SK-N-SH (cell line): Measurements from ENCODE around the gene NCOR2. TPM values are rescaled to one million over a fixed set of nuclear protein-coding genes. Genes with fewer than 3 reads are reported as not detected.

Experiments used
- CTCF ChIA-PET: fragments of 300-600, 350-600 bp; formaldehyde crosslinking; extraction: SDS; loops from one replicate; lab custom pipeline; 2021; lab: Yijun Ruan, JAX
- POLR2A ChIA-PET: fragments of 350-600 bp; sonication (Branson Sonifier 250); formaldehyde crosslinking; extraction: SDS; loops from one replicate; lab custom pipeline; 2020; ENCODE audit warnings: antibody characterized with exemption, inconsistent platforms; lab: Yijun Ruan, JAX
- DNase-seq: peaks from one replicate; pipeline ENCODE4 v3.0.0; 2012
- H2AFZ ChIP-seq: fragments of 200-600 bp; sonication (generic); 2 replicates; pipeline ENCODE4 v1.8.1; 2016; ENCODE audit warnings: antibody characterized with exemption, mild to moderate bottlenecking, low read depth
- H3F3A ChIP-seq: fragments of 200-600 bp; sonication (generic); replicated peaks from 2 replicates; pipeline ENCODE3; 2016; ENCODE audit warnings: antibody characterized with exemption, mild to moderate bottlenecking; ENCODE audit not compliant: insufficient read depth
- H3K27ac ChIP-seq, 2 experiments: fragments of 200-500 bp in 1 of 2; fragments of 200-600 bp in 1 of 2; sonication (Bioruptor generic) in 1 of 2; sonication (generic), shearing (Covaris generic) in 1 of 2; 2 replicates each; pipeline versions ENCODE4 v1.5.1 to v1.6.1; 2014 to 2016; ENCODE audit warnings: low read depth in 2 of 2, inconsistent platforms in 1 of 2, low read length in 1 of 2, mild to moderate bottlenecking in 1 of 2, mixed read lengths in 1 of 2
- H3K27me3 ChIP-seq: fragments of 200-600 bp; sonication (generic), shearing (Covaris generic); 2 replicates; pipeline ENCODE4 v1.6.1; 2016; ENCODE audit warnings: mixed run types; ENCODE audit not compliant: insufficient read depth
- H3K36me3 ChIP-seq, 2 experiments: fragments of 200-500 bp in 1 of 2; fragments of 200-600 bp in 1 of 2; sonication (Bioruptor generic) in 1 of 2; sonication (generic) in 1 of 2; replicated peaks in 1 of 2; 2 replicates each; pipeline versions ENCODE3 to v1.5.1; 2014 to 2016; ENCODE audit warnings: low read length in 1 of 2, mild to moderate bottlenecking in 1 of 2; ENCODE audit not compliant: insufficient read depth in 2 of 2, control insufficient read depth in 1 of 2
- H3K4me1 ChIP-seq, 2 experiments: fragments of 200-500 bp in 1 of 2; fragments of 200-600 bp in 1 of 2; sonication (Bioruptor generic) in 1 of 2; sonication (generic), shearing (Covaris generic) in 1 of 2; 2 replicates each; pipeline versions ENCODE4 v1.5.1 to v1.6.1; 2014 to 2016; ENCODE audit warnings: low read depth in 1 of 2, low read length in 1 of 2, mixed run types in 1 of 2; ENCODE audit not compliant: insufficient read depth in 2 of 2, control insufficient read depth in 1 of 2
- H3K4me2 ChIP-seq: fragments of 200-600 bp; sonication (generic), shearing (Covaris generic); 2 replicates; pipeline ENCODE4 v1.6.1; 2017; ENCODE audit warnings: mixed run types
- H3K4me3 ChIP-seq, 2 experiments: fragments of 200-500 bp in 1 of 2; fragments of 200-600 bp in 1 of 2; sonication (Bioruptor generic) in 1 of 2; sonication (generic), shearing (Covaris generic) in 1 of 2; 2 replicates each; pipeline versions ENCODE4 v1.5.1 to v1.8.1; 2014 to 2016; ENCODE audit warnings: low read depth in 2 of 2, inconsistent platforms in 1 of 2, low read length in 1 of 2, mild to moderate bottlenecking in 1 of 2, mixed read lengths in 1 of 2, moderate library complexity in 1 of 2
- H3K79me2 ChIP-seq: fragments of 200-600 bp; sonication (generic); 2 replicates; pipeline ENCODE4 v1.8.1; 2017; ENCODE audit warnings: mild to moderate bottlenecking; ENCODE audit not compliant: insufficient read depth
- H3K9ac ChIP-seq: fragments of 200-600 bp; sonication (generic); 2 replicates; pipeline ENCODE4 v1.6.1; 2017; ENCODE audit warnings: mixed run types
- H3K9me2 ChIP-seq: fragments of 200-600 bp; sonication (generic); 2 replicates; pipeline ENCODE4 v1.6.1; 2017; ENCODE audit warnings: mixed run types
- H3K9me3 ChIP-seq: fragments of 200-600 bp; sonication (generic); 2 replicates; pipeline ENCODE4 v1.6.1; 2017; ENCODE audit warnings: mixed run types, mild to moderate bottlenecking, moderate library complexity
- H4K20me1 ChIP-seq: fragments of 200-600 bp; sonication (generic); 2 replicates; pipeline ENCODE4 v1.6.1; 2017; ENCODE audit warnings: mild to moderate bottlenecking, mixed run types; ENCODE audit not compliant: insufficient read depth
- ELF1 ChIP-seq: IDR thresholded peaks from 2 replicates; pipeline ENCODE4 v1.4.0; 2012
- EZH2phosphoT487 ChIP-seq: fragments of 200-600 bp; sonication (generic); IDR thresholded peaks from 2 replicates; pipeline ENCODE4 v1.6.1; 2017; ENCODE audit warnings: low read depth, mixed run types, mild to moderate bottlenecking, antibody characterized with exemption, moderate library complexity, borderline replicate concordance
- GATA2 ChIP-seq: sonication (generic); formaldehyde crosslinking; IDR thresholded peaks from 2 replicates; pipeline ENCODE4 v1.5.0; 2020; ENCODE audit warnings: mild to moderate bottlenecking, missing genetic modification reagents
- MXI1 ChIP-seq: IDR thresholded peaks from 2 replicates; pipeline ENCODE4 v1.6.1; 2012; ENCODE audit warnings: mild to moderate bottlenecking, low read depth, low read length, improper control_type of control experiment
- NFIC ChIP-seq: IDR thresholded peaks from 2 replicates; pipeline ENCODE4 v1.4.0; 2012; ENCODE audit warnings: borderline replicate concordance
- RAD21 ChIP-seq: IDR thresholded peaks from 2 replicates; pipeline ENCODE4 v1.6.1; 2012; ENCODE audit warnings: mild to moderate bottlenecking, low read length
- RXRA ChIP-seq: IDR thresholded peaks from 2 replicates; pipeline ENCODE4 v1.4.0; 2012; ENCODE audit warnings: low read depth, mild to moderate bottlenecking, borderline replicate concordance
- SIN3A ChIP-seq: IDR thresholded peaks from 2 replicates; pipeline ENCODE4 v1.6.1; 2012; ENCODE audit warnings: low read depth, mild to moderate bottlenecking, low read length, moderate library complexity, borderline replicate concordance
- TCF12 ChIP-seq: IDR thresholded peaks from 2 replicates; pipeline ENCODE4 v1.4.0; 2012
- TEAD4 ChIP-seq: IDR thresholded peaks from 2 replicates; pipeline ENCODE4 v1.4.0; 2012; ENCODE audit warnings: mild to moderate bottlenecking, borderline replicate concordance; ENCODE audit not compliant: insufficient read depth
- WGBS: methylation state at CpG from one replicate; pipeline ENCODE4 v1.1.6; 2017; ENCODE audit warnings: low lambda C conversion rate; 5-methylcytosine and 5-hydroxymethylcytosine counted together
- polyA plus RNA-seq, 3 experiments: library from polyadenylated mRNA; depleted of rRNA; stranded (reverse); fragments of >200 nt; gene quantifications; 2 replicates each; pipeline ENCODE4 v1.2.3, GENCODE V29; 2012
- TF ChIP-seq, protein P1 (sequence below): IDR thresholded peaks from 2 replicates; pipeline ENCODE4 v1.4.0; 2012; ENCODE audit warnings: low read depth
- TF ChIP-seq, protein P2 (sequence below): IDR thresholded peaks from 2 replicates; pipeline ENCODE4; 2012

Gene NCOR2
- polyA plus RNA-seq, 1 of the 3 experiments (the other 2 are of a cell fraction): 19.0 TPM

DNA sequence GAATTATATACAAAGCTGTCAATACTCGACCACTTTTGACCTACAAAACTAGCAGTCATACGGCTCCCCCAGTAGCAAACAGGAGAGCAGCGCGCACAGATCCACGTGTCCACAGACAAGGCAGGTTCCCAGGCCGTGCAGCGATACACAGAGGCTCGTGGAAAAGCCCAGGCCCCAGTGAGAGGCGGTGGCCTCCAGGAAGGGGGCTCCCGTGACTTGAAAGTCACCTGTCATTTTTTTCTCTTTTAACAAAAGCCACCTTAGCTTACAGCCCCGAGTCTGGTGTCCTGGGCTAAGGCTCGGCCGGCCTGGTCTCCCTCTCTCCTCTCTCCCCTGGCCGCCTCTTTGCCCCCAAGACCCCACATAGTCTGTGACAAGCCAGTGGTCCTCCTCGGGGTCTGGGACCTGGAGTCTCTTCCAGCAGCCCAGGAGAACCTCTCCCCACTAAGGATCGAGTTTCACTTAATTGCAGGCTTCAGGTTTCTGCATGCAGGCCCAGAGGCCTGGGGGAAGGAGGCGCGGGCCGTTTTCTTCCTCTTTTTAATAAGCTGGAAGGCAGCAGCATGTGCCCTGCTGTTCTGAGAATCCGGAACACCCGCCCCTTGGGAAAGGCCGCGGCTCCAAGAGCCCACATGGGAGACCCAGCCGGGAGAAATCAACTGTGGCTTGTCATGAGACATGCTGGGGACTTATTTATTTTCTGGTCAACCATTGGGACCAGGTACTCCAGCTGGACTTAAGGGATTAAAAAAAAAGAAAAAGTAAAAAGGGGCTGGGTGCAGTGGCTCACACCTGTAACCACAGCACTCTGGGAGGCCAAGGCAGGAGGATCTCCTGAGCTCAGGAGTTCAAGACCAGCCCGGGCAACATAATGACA lies 15.9 kb downstream of the NCOR2 start:
- CTCF ChIA-PET: interaction anchor here (0.6 to 2.1 kb wide), 13 partner anchors 9 to 292 kb away, joined by 3 to 8 read pairs (median 3); partner anchors contain the start of gene NCOR2
- Histone ChIP-seq H3K9me2 (no peaks in the 10 kb centered on the region), H3K79me2 (peaks cover 100% of the 10 kb centered on the region), H3F3A (peaks cover 21% of the 10 kb centered on the region), H3K9ac (no peak overlapping the region), H3K36me3 (no peaks in the 10 kb centered on the region), H3K27ac (peak overlapping the region; percentile 51 to 71; a peak in 3 of 4 replicates), H2AFZ (no peak overlapping the region), H3K9me3 (no peaks in the 10 kb centered on the region), H3K4me1 (peaks cover 45 to 56% of the 10 kb centered on the region in 2 experiments), H3K27me3 (no peaks in the 10 kb centered on the region), H4K20me1 (peaks cover 97% of the 10 kb centered on the region), H3K4me3 (no peak overlapping the region), H3K4me2 (peak overlapping the region; percentile 64; the same call in 1 of the 2 replicates)
- DNase-seq: peak; percentile 47
- no peak for TF ChIP-seq RXRA
- TF ChIP-seq, protein P1, sequence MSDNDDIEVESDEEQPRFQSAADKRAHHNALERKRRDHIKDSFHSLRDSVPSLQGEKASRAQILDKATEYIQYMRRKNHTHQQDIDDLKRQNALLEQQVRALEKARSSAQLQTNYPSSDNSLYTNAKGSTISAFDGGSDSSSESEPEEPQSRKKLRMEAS: no peak
- TF ChIP-seq SIN3A: no peak
- TF ChIP-seq GATA2 (CRISPR knock-in tag): no peak
- TF ChIP-seq RAD21: peak; percentile 30; the same call in 1 of the 2 replicates
- no peak for TF ChIP-seq EZH2phosphoT487
- no peak for TF ChIP-seq ELF1
- TF ChIP-seq, protein P2, sequence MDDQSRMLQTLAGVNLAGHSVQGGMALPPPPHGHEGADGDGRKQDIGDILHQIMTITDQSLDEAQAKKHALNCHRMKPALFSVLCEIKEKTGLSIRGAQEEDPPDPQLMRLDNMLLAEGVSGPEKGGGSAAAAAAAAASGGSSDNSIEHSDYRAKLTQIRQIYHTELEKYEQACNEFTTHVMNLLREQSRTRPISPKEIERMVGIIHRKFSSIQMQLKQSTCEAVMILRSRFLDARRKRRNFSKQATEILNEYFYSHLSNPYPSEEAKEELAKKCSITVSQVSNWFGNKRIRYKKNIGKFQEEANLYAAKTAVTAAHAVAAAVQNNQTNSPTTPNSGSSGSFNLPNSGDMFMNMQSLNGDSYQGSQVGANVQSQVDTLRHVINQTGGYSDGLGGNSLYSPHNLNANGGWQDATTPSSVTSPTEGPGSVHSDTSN: no peak
- TF ChIP-seq MXI1: 0 out of 2 replicates have a peak, but pooled peaks have one; percentile 6
- no peak for TF ChIP-seq TEAD4
- WGBS: 75% methylated on average over 25 of the region's 25 CpGs
- POLR2A ChIA-PET: interaction anchor here (1.9 kb wide), 1 partner anchor 14 kb away, joined by 8 read pairs; no protein-coding TSS in a partner anchor

DNA sequence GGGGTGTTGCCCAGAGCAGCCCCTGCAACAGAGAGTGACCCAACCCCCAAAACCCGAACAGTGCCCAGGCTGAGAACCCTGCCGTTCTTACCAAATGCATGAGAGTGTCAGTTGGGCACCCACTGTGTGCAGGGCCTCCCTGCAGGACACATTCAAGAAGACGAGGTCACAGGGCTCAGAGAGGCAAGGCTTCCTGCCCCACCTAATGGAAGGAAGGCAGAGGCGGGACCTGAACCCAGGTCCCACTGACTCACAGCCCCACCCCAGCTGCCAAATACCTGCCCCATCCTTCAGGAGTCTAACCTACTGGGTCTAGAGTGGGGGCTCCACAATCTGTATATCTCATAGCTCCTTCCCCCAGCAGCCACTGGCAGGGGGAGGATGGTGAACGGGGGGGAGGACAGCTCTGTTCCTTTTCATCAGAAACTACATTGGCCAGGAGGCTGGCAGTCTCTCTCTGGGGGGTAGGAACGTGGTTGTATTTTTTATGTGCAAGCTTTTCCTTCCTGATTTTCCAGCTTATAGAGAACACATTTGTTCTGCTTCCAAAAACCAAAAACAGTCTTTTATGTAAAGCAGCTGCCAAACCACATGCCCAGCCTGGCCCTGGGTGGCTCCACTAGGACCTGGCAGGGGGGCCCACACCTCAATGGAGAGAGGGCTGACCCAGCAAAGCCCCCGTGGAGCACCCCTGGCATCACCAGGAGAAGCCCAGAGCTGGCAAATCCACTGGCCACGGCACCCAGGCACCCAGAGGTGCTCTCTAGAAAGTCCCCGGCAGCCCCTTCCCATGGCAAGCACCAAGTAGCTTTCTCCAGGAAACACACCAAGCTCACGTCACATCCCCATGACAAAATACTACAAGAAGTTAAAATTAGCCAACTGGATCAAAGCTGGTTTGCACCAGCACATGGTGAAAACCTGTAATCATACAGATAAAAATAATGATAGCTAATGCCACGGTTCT lies 17.0 kb downstream of the NCOR2 start:
- no peaks in the 10 kb centered on the region for H3K9me2 ChIP-seq
- H3K4me1 ChIP-seq: peaks cover 45 to 56% of the 10 kb centered on the region in 2 experiments
- no peak overlapping the region for H3K4me3 ChIP-seq
- POLR2A ChIA-PET: interaction anchor here (1.9 kb wide), 1 partner anchor 12 kb away, joined by 8 read pairs; no protein-coding TSS in a partner anchor
- no peaks in the 10 kb centered on the region for H3K9me3 ChIP-seq
- peaks cover 21% of the 10 kb centered on the region for H3F3A ChIP-seq
- no peak overlapping the region for H3K9ac ChIP-seq
- peaks cover 100% of the 10 kb centered on the region for H3K79me2 ChIP-seq
- peak; percentile 9; the same call in 1 of the 2 replicates for TF ChIP-seq NFIC
- TF ChIP-seq, protein P2: no peak
- TF ChIP-seq TCF12: peak; percentile 47
- no peak overlapping the region for H2AFZ ChIP-seq
- peak overlapping the region; percentile 51 to 71; a peak in 3 of 4 replicates for H3K27ac ChIP-seq
- CTCF ChIA-PET: interaction anchor here (0.6 to 2.1 kb wide), 13 partner anchors 10 to 293 kb away, joined by 3 to 8 read pairs (median 3); partner anchors contain the start of gene NCOR2
- peaks cover 97% of the 10 kb centered on the region for H4K20me1 ChIP-seq
- H3K36me3 ChIP-seq: no peaks in the 10 kb centered on the region
- H3K27me3 ChIP-seq: no peaks in the 10 kb centered on the region
- DNase-seq: no peak
- peak overlapping the region; percentile 64 for H3K4me2 ChIP-seq
- WGBS: 59% methylated on average over 7 of the region's 11 CpGs
